Activated CD4-positive, alpha-beta T cell treated with anti-CD3 and anti-CD28 coated beads, Interleukin-2, Interleukin-4, amounts not matched to agents 100 ng/mL and 50 ng/mL, durations not matched to agents 16 hours and 8 hours (primary cell): ENCODE data around the gene SLC35E4.
A peak's percentile ranks its signal among the peaks of the same experiment; 100 is the strongest.

Source experiments
- DNase-seq: peaks from one replicate; pipeline ENCODE4 v3.0.0-alpha.2; 2020; ENCODE audit warnings: low spot score

SLC35E4 gene

DNA sequence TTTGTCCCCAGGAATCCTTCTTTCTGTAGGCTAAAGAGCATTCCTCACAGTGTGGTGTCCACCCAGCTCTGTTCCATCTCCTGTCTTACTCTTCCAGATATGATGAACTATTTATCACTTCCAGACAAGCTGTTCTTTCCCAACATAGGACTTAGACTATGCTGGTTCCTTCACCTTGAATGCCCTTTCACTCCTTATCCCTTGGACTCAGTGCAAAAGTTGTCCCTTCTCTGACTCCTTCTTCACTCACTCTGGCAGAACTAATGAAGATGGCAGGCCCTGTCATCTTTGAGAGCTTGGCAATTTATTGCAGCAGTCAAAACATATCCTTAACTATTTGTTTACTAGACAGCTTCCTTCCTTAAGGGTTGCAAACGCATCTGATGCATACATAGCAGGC is 55.6 kb downstream of the SLC35E4 start:
- DNase-seq, result no peak

DNA sequence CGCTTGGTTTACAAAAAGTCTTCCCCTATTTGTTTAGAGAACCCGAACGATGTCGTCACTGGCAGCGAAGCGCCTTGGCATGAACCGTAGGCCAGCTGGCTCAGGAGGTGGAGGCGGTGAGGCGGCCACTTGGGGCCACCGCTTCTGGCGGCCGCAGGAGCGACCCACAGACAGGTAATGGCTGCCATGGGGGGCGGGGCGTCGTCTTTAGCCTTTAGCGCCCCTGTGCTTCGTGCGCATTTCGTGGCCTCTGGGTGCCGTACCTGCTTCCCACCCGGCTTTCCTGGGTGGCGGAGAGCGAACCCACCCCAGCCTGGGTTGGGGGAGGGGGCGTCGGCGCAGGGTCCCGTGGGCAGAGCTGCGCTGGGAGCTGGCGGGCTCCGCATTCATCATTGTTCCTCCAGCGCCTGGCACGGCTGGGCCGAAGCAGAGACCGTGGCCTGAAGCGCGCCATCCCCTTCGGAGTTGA is 58.6 kb downstream of the SLC35E4 start:
- DNase-seq, result peak; percentile 27

DNA sequence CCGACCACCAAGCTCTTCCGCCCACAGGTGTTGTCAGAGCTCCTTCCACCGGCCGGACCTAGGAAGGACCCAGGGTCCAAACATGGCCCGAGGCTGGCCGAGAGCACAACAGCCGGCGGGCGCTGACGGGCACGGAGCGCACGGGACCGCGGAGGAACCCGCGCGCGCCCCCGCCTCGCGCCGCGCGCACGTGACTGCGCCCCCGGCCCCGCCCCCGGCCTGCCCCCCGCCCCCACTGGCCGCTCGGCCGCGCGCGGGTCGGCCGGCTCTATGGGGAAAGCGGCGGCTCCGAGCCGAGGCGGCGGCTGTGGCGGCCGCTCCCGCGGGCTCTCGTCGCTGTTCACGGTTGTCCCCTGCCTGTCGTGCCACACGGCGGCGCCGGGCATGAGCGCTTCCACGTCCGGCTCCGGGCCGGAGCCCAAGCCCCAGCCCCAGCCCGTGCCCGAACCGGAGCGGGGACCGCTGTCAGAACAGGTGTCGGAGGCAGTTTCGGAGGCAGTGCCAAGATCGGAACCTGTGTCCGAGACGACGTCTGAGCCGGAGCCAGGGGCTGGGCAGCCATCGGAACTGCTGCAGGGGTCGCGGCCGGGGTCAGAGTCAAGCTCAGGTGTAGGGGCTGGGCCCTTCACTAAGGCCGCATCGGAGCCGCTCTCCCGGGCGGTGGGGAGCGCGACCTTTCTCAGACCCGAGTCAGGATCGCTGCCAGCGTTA is 59.2 kb downstream of the SLC35E4 start, which contains the start of gene OSBP2:
Gene OSBP2, plus strand, starts transcription at position 235 of the 711 bp plus-strand sequence. Its CDS starts 36 bp downstream, at position 271.
- DNase-seq, result no peak

- no peak for DNase-seq
Measured at GRCh38 chr22:30695351-30695851, 59.8 kb downstream of the SLC35E4 start.

DNA sequence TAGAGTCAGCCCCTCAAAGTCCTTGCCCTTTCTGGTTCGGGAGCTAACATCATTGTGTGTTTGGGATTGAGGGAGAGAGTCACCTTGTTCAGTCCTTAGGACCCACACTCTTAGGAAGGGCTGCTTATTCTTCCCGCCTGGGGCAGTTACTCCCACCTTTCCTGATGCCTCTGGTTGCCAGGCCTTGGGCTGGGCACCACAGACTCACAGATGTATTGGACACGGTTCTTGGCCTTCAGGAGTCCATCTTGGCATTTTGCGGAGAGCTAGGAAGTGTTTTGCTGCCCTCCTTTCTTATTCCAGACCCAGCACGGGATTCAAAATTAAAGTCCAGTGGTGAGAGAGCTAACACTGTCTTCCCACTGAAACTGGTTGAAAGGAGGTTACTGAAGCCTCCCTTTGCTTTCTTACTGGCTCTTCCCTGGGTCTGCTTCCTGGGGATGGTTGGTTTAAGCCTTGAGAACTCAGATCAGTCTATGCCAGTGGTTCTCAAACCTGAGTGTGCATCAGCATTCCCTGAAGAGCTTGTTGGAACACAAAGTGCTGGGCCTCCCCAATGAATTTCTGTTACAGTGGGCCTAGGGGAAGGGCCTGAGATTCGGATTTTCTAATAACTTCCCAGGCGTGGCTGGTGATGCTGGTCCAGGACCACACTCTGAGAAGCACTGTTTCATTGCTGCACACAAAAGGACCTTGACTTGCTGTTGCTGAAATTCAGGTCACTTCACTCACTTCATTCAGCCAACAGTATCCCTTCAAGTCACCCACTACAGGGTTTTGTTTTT is 60.5 kb downstream of the SLC35E4 start:
- DNase-seq, result no peak
